ENCODE data around the gene CHRNA3.
A peak's percentile ranks its signal among the peaks of the same experiment; 100 is the strongest.
"Not testable (repeated sequence)": the region's sequence is repeated elsewhere in the genome, so short reads cannot be mapped to it uniquely, and the experiment has no call there.

CHRNA3 gene

DNA sequence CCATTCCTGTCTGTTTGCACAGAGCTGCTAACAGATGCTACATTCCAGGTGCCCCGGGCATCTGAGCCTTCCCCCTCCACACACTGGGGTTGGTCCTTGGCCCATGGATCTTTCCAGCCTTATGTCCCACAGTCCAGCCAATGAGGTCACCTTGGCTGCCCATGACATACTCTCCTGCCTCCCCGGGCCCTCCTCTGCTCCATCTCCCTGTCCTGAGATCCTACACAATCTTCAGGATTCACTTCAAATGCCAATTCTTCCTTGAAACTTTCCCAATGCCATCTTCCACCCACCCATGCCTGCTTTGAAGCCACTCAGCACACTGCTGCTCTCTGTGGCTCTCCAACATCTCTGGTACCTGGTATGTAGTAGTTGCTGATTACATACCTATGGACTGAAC, 4.3 kb downstream of the CHRNA3 start:
- no peak for DNase-seq

DNA sequence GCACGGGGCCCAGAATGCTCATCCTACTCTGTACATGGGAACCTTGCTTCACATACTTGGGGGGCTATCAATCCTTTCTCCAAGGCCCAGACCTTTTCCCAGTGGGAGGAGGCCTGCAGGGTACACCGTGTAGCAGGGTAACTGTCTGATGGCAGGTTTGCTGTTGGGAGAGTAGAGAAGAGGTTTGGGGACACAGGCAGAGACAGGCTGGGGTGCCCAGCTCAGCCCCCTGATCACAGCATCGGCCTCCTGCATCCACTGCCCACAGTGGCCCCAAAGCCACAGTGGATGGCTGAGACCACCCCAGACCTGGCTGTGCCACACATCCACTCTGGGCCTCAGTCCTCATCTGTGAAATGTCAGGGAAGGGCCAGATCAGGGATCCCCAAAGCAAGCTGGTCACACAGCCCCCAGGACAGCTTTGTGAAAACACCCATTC, 5.6 kb downstream of the CHRNA3 start:
- DNase-seq: no peak

DNA sequence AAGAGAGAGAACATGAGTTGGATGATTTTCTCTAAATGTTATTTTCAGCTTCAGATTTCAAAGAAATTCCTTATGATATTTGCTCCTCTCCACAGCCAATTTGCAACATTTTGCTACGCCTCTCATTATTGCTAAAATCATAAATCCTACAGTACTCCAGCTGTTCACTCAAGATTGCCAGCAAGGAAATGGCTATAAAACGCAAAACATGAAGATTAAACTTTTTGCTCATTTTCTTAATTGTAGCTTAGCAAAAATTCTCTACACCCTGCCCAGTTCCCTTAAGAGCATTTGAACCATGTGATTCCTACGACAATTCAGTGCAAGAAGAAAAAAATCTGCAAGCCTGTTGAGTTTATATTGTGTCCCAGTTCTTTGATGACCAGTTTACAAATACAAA, 6.8 kb downstream of the CHRNA3 start:
- DNase-seq: no peak

DNA sequence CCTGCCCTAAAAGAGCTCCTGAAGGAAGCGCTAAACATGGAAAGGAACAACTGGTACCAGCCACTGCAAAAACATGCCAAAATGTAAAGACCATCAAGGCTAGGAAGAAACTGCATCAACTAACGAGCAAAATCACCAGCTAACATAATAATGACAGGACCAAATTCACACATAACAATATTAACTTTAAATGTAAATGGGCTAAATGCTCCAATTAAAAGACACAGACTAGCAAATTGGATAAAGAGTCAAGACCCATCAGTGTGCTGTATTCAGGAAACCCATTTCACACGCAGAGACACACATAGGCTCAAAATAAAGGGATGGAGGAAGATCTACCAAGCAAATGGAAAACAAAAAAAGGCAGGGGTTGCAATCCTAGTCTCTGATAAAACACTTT, 11.2 kb downstream of the CHRNA3 start:
- DNase-seq: not testable (repeated sequence)

GRCh38 chr15:78605680-78606079, 15.1 kb downstream of the CHRNA3 start:
- no peak for DNase-seq

GRCh38 chr15:78605201-78605600, 15.6 kb downstream of the CHRNA3 start:
- DNase-seq: no peak

DNA sequence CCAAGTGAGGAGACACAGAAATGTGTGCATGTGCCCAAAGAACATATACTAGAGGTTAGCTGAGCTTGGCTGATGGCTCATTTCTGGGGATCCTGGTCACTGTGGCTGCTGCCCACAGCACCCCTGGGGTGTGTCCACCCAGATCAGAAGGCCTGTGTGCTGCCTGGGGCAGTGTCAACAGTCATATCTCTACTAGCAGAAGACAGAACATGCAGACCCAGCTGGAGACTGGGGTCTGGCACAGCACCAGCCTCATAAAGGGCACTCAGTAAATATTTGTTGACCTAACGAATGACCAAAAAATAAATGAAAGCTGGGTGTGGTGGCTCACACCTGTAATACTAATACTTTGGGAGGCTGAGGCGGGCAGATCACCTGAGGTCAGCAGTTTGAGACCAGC, 16.4 kb downstream of the CHRNA3 start:
- DNase-seq: no peak

GRCh38 chr15:78603467-78603866, 17.3 kb downstream of the CHRNA3 start:
- no peak for DNase-seq

DNA sequence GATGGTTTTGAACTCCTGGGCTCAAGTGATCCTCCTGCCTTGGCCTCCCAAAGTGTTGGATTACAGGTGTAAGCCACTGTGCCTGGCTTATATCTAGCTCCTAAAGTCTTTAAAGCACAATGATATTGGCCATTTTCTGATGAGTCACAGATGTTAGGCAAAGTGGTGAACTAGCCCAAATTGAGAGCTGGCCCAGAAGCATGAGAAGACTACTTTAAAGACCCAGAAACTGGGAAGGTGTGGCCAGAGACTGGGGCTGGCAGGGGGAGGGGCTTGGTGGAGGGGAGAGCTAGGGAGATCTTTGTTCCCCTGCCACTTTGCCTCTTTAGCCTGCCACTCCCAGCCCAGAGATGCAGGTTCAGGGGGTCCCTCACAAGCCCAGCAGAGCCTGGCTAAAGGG, 21.6 kb downstream of the CHRNA3 start:
- DNase-seq: no peak

- no peak for DNase-seq
Measured at GRCh38 chr15:78598348-78598747, 22.4 kb downstream of the CHRNA3 start.

GRCh38 chr15:78597583-78597982, 23.2 kb downstream of the CHRNA3 start:
- DNase-seq: no peak

- no peak for DNase-seq
Measured at GRCh38 chr15:78574944-78575343, 45.9 kb downstream of the CHRNA3 start.

DNA sequence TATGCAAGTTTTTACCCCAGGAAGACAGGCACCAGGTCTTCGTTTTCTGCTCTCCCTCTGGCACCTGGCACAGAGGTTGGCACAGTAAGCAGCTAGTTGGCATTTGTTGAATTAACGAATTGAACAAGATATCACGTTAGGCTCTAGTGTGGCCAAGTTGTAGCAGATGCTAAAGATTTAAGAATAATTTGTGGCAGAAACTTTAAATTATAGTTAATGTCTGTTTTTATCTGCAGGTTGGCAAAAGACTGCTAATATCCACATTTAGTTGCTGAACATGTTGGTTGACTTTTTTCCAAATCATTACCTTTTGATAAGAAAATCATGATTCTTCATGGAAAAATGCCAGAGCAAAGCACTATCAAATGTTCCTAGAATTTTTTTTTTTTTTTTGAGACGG, 47.4 kb downstream of the CHRNA3 start:
- no peak for DNase-seq

DNA sequence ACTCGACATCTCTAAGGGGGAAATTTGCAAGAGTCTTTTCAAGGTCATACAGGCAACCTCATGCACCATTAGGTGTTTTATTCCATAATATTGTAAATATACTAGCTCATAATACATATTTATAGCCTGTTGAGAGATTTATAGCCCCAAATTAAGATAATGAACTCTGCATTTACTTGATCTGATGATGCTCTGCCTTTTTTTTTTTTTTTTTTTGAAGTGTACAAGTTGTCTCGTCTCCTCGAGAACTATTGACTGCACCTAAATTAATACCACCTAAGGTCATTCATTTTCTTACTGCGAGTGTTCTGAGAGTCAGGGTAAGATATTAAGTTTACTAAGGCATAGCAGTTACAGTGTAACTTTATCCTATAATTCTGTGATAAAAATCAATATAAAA, 49.4 kb downstream of the CHRNA3 start:
- no peak for DNase-seq

DNA sequence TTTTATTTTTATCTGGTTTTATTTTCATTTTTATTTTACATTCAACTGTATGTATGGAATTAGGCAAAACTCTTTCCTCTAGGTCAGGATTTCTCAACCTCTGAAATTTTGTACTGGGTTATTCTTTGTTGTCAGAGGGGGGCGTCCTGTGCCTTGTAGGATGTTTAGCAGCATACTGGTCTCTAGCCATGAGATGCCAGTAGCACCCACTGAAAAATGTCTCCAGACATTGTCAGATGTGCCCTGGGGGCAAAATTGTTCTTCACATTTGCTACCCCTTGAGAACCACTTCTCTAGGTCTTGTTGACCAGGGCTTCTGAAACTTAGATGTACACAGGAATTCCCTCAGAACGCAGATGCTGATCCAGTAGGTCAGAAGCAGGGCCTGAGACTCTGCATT, 50.1 kb downstream of the CHRNA3 start:
- DNase-seq: no peak

DNA sequence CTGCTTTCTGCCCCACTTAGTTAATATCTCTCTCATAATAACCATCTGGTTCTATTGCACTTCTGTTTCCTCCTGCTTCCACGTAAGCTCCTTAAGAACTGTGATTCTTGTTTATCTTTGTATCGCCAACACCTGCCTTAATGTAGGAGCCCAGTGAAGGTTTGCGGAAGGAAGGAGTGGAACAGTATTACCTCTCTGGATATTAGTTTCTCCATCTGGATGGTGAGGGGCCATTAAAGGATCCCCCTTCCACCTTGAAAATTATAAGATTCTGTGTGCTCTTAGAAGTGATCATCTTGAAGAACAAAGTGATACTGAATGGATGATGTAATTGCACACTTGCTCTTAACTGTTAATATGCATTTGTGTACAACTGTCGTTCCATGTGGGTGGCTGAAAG, 53.3 kb downstream of the CHRNA3 start:
- no peak for DNase-seq

DNA sequence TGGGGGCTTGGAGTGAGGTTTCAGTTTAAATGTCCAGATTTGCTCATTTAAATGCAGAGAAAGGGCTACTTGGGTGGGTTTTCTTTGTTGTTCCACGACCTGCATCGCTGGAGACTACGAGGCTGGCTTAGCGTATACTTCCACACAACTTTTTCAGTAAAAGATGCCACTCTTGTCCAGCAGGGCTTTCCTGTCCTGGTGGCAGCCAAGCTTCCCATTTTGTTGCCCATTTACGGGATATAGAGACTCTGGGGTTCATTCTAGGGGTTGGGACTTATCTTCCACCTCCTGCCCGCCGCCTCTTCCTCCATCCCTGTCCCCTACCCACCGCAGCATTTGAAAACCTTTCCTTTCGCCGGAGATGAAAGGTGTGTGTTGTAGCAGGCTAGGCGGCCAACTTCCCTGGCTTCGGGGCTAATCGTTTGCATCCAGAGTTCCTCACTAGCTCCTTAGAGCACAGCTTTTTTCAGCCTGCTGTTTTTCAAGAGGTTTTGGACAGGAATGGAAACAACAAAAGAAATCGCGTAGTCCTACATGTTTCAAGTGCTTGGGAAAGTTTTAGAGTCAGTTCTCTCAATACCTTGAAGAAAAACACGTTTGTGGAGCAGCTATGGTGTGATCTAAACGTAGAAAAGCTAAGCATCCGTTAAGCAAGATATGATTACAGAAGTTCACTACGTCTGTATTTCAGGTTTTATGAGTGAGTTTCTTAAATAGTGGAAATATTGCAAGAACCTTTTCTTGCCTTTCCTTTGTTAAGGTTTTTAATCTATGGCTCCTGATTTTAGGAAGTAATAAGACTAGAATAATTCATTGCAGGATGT, 54.6 kb downstream of the CHRNA3 start:
- no peak for DNase-seq

DNA sequence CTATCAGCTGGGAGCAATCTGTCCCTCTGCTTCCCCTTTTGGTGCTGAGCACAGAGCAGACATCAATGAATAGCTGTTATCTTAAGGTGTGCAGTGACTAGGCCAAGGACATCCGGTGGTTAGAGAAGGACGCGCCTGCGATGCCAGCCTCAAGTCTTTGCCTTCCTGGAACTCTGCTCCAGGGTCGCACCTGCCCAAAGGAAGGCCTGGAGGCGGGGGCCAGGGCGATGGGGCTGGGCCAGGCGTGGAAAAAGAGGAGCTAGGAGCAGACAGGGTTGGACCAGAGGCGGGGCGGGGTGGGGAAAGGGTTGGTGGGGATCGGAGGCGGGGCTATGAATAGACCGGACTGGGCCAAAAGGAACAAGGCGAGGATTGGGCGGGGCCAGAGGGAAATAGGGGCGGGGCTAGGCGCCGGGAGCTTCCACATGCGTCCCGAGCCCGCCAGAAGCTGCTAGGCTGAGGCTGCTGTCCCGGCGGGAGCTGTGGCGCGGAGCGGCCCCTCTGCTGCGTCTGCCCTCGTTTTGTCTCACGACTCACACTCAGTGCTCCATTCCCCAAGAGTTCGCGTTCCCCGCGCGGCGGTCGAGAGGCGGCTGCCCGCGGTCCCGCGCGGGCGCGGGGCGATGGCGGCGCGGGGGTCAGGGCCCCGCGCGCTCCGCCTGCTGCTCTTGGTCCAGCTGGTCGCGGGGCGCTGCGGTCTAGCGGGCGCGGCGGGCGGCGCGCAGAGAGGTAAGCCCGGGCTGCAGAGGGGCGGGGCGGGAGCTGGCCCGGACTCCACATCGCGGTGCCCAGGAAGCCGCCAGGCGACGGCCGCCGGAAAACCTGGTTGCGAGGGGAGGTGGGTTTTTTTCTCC, 55.5 kb downstream of the CHRNA3 start, which contains the start of gene CHRNA5:
Gene CHRNA5, plus strand, starts transcription at position 424 of the 854 bp plus-strand sequence. Its CDS starts 200 bp downstream, at position 624.
- peak; percentile 8 for DNase-seq

DNA sequence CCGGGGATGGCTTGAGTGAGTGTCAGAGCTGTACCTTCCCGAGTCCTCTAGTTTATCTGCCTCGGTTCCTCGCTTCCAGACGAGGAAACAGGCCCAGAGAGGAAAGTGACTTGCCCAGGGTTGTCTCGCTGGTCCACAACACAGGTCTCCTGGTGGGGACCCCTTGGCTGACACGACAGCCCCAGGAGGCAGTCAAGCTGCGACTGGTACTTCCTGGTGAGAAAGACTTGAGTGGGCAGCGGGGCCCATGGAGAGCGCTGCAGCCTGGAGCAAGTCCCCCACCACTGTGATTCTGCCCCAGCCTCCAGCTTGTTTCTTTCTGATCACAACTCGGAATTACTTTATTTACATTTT, 56.1 kb downstream of the CHRNA3 start:
- no peak for DNase-seq

GRCh38 chr15:78563092-78563491, 57.7 kb downstream of the CHRNA3 start:
- no peak for DNase-seq

DNA sequence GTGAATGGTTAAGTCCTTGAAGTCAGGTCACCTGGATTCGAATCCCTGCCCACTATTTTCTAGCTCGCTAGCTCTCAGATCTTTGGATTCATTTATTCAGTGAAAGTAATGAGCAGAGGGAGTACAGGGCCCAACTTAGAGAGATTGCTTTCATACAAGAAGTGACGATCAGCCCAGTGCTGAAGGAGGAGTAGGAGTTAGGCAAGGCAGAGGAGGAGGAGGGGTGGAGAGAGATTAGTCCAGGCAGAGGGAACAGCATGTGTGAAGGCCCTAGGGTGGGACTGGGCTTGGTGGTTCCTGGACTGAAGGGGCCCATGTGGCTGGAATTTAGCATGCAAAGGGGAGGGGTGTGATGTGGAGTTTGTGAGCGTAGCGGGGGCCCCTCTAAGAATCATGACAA, 59.3 kb downstream of the CHRNA3 start:
- no peak for DNase-seq

GRCh38 chr15:78560201-78560600, 60.6 kb downstream of the CHRNA3 start:
- DNase-seq: not testable (repeated sequence)

DNA sequence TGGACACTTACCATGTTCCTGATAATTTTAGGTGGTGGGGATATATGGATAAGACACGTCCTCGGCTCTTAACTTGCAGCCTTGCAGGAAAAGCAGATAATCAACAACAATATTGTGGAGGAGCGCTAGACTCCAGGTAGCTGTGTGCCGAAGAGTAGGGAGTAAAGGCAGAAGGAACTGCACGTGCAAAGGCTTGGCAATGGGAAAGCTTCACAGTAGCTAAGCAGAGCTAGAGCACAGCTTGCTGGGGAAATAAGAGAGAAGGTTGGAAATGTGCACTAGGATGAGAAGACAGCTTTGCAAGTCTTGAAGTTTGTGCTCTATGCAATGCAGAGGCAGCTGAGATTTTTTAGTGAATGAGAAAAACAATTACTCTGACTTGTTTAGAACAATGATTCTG, 68.2 kb downstream of the CHRNA3 start:
- no peak for DNase-seq

- no peak for DNase-seq
Measured at GRCh38 chr15:78551902-78552301, 68.9 kb downstream of the CHRNA3 start.
